ENCODE data around the gene SLC25A38. TPM values are rescaled to one million over a fixed set of nuclear protein-coding genes. Genes with fewer than 3 reads are reported as not detected.

SLC25A38 gene
- total and polyA plus RNA-seq, 9 of the 15 experiments (the other 6 are each of a cell fraction or from before 2014, with no cell fraction given), result 13.5 to 51.1 (median 30.6) TPM

DNA sequence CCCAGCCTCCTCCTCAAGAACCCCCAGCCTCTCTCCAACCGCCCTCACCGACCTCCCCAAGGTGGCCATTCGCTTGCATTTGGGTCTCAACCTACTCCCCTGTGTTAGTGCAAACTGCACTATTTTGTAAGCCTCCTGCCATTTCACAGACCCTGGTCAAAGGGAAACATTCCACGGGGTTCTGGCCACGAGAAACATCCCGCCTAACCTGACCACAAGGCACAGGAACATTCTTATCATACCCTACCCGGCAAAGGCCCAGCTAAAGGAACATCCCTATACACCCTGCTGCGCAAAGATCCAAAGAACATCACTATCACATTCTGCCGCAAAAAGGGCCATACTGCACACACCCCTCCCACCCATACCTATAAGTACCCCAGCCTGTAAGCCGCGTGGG is 46.3 kb downstream of the SLC25A38 start:
- H3K4me3 ChIP-seq, result no peak overlapping the region
- H3K27me3 ChIP-seq (ENCODE audit: control insufficient read depth in 2 of 2, insufficient read depth in 2 of 2, low read length in 2 of 2), result peaks cover 29 to 39% of the 10 kb centered on the region in 2 experiments
- no peaks in the 10 kb centered on the region for H3K9me3 ChIP-seq (replicated peaks; ENCODE audit: control insufficient read depth, insufficient read depth, low read depth, low read length)
- no peak for FAIRE-seq
- in situ Hi-C loops (cut with MboI), result no loop called here
- TF ChIP-seq, protein P1, sequence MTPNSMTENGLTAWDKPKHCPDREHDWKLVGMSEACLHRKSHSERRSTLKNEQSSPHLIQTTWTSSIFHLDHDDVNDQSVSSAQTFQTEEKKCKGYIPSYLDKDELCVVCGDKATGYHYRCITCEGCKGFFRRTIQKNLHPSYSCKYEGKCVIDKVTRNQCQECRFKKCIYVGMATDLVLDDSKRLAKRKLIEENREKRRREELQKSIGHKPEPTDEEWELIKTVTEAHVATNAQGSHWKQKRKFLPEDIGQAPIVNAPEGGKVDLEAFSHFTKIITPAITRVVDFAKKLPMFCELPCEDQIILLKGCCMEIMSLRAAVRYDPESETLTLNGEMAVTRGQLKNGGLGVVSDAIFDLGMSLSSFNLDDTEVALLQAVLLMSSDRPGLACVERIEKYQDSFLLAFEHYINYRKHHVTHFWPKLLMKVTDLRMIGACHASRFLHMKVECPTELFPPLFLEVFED (CRISPR knock-in tag; conservative IDR thresholded peaks at IDR 0.05), result no peak
- TF ChIP-seq, protein P2, sequence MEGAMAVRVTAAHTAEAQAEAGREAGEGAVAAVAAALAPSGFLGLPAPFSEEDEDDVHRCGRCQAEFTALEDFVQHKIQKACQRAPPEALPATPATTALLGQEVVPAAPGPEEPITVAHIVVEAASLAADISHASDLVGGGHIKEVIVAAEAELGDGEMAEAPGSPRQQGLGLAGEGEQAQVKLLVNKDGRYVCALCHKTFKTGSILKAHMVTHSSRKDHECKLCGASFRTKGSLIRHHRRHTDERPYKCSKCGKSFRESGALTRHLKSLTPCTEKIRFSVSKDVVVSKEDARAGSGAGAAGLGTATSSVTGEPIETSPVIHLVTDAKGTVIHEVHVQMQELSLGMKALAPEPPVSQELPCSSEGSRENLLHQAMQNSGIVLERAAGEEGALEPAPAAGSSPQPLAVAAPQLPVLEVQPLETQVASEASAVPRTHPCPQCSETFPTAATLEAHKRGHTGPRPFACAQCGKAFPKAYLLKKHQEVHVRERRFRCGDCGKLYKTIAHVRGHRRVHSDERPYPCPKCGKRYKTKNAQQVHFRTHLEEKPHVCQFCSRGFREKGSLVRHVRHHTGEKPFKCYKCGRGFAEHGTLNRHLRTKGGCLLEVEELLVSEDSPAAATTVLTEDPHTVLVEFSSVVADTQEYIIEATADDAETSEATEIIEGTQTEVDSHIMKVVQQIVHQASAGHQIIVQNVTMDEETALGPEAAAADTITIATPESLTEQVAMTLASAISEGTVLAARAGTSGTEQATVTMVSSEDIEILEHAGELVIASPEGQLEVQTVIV (CRISPR knock-in tag; IDR thresholded peaks at IDR 0.05; ENCODE audit: borderline replicate concordance), result no peak
- no peak for TF ChIP-seq L3MBTL2 (IDR thresholded peaks at IDR 0.05)
- no peak for TF ChIP-seq CBX1 (IDR thresholded peaks at IDR 0.05; ENCODE audit: low read depth)
- no peak for TF ChIP-seq NCOA2 (IDR thresholded peaks at IDR 0.05; ENCODE audit: partially characterized antibody in 2 of 2)
- TF ChIP-seq FOS (IDR thresholded peaks at IDR 0.05; ENCODE audit: extremely low read depth, insufficient read length), result no peak
- TF ChIP-seq, protein P3, sequence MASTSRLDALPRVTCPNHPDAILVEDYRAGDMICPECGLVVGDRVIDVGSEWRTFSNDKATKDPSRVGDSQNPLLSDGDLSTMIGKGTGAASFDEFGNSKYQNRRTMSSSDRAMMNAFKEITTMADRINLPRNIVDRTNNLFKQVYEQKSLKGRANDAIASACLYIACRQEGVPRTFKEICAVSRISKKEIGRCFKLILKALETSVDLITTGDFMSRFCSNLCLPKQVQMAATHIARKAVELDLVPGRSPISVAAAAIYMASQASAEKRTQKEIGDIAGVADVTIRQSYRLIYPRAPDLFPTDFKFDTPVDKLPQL (IDR thresholded peaks at IDR 0.05; ENCODE audit: extremely low read depth, insufficient read length), result no peak
- TF ChIP-seq RBM39 (optimal IDR thresholded peaks at IDR 0.05; ENCODE audit: low read depth, low read length), result no peak
- TF ChIP-seq PML (IDR thresholded peaks at IDR 0.05; ENCODE audit: low read length), result no peak
- no peak for TF ChIP-seq EP400 (IDR thresholded peaks at IDR 0.05)
- TF ChIP-seq, protein P4, sequence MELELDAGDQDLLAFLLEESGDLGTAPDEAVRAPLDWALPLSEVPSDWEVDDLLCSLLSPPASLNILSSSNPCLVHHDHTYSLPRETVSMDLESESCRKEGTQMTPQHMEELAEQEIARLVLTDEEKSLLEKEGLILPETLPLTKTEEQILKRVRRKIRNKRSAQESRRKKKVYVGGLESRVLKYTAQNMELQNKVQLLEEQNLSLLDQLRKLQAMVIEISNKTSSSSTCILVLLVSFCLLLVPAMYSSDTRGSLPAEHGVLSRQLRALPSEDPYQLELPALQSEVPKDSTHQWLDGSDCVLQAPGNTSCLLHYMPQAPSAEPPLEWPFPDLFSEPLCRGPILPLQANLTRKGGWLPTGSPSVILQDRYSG (tag; conservative IDR thresholded peaks at IDR 0.05; ENCODE audit: low read depth), result no peak
- TF ChIP-seq STAG1 (CRISPR knock-in tag; IDR thresholded peaks at IDR 0.05; ENCODE audit: borderline replicate concordance), result no peak
- no peak for TF ChIP-seq ZFP30 (CRISPR knock-in tag; IDR thresholded peaks at IDR 0.05; ENCODE audit: borderline replicate concordance)
- TF ChIP-seq FOXP1 (CRISPR knock-in tag; IDR thresholded peaks at IDR 0.05), result no peak
- no peak for TF ChIP-seq SETDB1 (IDR thresholded peaks at IDR 0.05; ENCODE audit: low read length)
- no peak overlapping the region for H3K27ac ChIP-seq (ENCODE audit: extremely low read depth, low read depth, low read length)
- no peak overlapping the region for H3K4me2 ChIP-seq (ENCODE audit: insufficient read depth, low read length)
- no peak overlapping the region for H2AFZ ChIP-seq (ENCODE audit: low read depth, low read length)
- ChIA-PET CTCF (ENCODE audit: low intra/inter-chr PET ratio) (no interaction called here), POLR2A (interaction anchor here (0.6 to 1.0 kb wide), 3 partner anchors 10 to 41 kb away, joined by 3 to 4 read pairs (median 3); no protein-coding TSS in a partner anchor)
- no peak overlapping the region for H3K9ac ChIP-seq (ENCODE audit: insufficient read depth in 1 of 2, low read depth in 2 of 2, low read length in 2 of 2)
- no TSS peak for BruUV-seq (replicated peaks)
- DNase-seq (ENCODE audit: extremely low read depth in 1 of 4, low spot score in 3 of 4), result no peak
- no peak for ATAC-seq
- H3K9me1 ChIP-seq (ENCODE audit: control insufficient read depth, insufficient read depth, low read length), result no peaks in the 10 kb centered on the region
- H3K4me1 ChIP-seq (replicated peaks in 1 of 2; ENCODE audit: control insufficient read depth in 2 of 2, insufficient read depth in 2 of 2, low read length in 2 of 2), result peaks cover 0 to 4% of the 10 kb centered on the region in 2 experiments; a peak in 2 of 5 replicates
- WGBS (ENCODE audit: insufficient coverage, low coverage, missing lambda C conversion rate), result 0% methylated on average over 11 of the region's 11 CpGs
- intact Hi-C loops (cut with micrococcal nuclease), result no loop called here
- H3K36me3 ChIP-seq (ENCODE audit: control insufficient read depth, insufficient read depth, low read length), result no peaks in the 10 kb centered on the region
- H4K20me1 ChIP-seq (replicated peaks; ENCODE audit: control insufficient read depth, insufficient read depth, low read length), result no peaks in the 10 kb centered on the region
- no peaks in the 10 kb centered on the region for H3K79me2 ChIP-seq (ENCODE audit: control insufficient read depth, insufficient read depth, low read length)

Data from K562 (cell line).